T-helper 2 cell (primary cell): ENCODE data around the gene LECT2.
A peak's percentile ranks its signal among the peaks of the same experiment; 100 is the strongest.

Source experiments
- DNase-seq, 5 experiments: peaks; one replicate each; pipeline versions ENCODE4 v3.0.0 to v3.0.0-alpha.2; 2012 to 2022

LECT2 gene

DNA sequence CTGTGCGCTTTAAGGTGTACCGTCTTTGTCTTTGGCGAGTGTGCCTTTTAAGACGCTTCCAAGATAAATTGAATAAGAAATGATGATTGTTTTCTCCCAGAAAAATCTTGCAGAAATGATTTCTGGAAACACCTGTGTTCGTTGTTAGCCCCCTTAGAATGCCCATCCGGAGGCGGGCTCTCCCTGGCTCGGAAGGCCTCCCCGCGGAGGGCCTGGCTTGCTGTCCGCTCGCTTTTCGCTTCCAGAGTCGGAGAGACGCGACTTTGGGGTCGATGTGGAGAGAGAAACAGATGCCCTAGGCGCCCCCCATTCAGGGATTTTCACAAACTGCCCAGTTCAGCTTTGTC lies 23.9 kb downstream of the LECT2 start:
- no peak for DNase-seq

DNA sequence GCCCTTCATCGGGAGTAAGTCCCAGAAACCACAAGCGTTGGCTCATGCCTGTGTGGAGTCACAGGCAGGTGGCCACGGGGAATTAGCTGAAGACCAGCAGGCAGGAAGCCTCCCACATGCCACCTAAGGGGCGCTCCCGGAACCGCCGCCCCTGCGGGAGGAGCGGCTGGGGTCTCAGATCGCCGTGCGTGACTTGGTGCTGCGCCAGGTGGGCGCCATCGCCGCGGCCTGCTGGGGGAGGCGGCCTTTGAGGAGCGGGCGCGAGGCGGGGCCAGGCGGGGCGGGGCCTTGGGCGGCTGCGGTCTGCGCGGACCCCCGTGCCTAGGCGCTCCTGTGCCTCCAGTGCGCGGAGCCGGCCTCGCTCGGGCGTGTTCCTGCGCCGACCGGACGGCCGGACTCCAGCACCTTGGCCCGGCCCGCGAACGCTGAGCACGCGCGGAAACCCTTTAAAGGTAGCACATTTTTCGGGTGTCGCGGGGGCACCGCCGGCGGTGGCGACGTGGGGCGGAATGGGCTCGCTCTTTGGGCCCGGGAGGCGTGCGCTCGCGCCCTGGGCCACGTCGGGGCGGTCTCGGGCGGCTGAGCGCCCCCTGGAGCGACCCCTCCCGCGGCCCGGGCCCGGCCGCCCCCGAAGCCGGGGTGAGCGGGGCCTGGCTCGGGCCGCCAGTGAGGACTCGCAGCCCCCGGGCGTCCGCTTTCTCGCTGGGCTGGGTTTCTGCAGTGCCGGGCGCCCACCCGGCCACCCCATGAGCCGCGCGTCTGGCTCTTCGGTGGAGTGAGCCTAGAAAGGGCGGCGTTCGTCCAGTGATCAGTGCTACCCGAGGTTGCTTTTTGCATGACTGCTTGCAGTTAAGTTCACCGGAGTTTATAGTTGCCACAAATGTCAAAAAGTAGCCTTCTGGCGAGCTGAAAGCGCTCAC lies 24.5 kb downstream of the LECT2 start:
- no peak for DNase-seq

DNA sequence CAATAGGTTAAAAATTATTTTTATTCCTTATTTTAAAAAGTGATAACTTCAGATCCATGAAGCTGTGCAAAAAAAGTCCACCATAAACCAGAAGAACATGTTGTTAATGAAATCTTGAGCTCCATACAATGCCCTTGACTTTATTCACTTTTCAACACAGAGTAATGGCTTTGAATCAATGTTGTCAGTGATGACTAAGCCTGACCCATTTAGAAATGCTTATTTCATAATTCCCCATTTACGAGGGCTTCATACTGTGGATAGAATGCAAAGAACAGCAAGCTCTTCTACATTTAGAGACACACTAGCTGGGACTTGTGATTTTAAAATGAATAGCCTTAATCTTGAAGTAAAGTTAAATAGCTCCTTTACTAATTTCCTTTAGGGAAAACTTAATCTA lies 33.4 kb downstream of the LECT2 start:
- no peak for DNase-seq

DNA sequence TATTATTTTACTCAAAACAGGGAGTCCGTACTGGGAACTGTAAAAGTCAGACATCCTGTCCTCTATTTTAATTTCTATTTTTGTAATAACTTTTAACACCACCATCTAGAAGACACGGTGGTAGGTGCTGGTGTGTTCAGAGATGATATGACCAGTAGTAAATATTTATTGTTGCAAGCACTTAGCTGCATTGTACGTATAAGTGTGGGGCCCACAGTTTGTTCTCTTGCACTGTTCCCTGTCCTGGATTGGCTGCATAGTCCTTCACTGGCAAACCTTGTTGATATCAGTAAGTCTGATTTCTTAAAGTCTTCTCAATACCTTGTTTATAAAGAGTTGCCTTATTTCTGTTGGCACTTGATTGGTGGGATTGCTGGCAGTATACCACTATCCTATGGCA lies 34.6 kb downstream of the LECT2 start:
- DNase-seq, result no peak

DNA sequence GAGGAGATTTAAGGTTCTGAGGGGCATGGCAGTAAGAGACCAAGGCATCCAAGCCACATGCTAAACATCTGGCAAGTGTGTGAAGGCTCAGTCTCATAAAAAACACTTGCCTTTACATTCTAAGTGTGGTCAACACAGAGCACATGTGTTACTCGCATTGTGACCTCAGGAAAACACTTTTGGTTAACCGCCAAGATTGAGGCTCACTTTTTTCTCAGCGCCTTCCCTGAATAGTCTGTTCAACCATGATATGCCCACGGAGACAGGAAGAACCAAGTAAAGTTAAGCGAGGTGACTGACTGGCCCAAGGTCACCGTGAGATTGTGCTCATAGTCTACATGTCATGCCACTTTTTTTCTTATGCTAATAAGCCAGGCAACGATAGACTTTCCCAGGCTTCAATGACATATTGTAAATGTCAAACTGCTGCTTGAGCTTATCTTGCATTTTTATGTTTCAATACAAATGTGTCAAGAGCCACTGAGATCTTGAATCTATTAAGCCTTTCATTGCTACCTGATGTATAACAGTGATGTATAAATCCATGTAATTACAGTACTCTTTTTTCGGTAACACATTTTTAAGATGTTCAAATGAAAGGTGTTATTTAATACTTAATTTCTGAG lies 38.0 kb downstream of the LECT2 start:
- DNase-seq, result peak in 1 of 5 experiments; percentile 57

DNA sequence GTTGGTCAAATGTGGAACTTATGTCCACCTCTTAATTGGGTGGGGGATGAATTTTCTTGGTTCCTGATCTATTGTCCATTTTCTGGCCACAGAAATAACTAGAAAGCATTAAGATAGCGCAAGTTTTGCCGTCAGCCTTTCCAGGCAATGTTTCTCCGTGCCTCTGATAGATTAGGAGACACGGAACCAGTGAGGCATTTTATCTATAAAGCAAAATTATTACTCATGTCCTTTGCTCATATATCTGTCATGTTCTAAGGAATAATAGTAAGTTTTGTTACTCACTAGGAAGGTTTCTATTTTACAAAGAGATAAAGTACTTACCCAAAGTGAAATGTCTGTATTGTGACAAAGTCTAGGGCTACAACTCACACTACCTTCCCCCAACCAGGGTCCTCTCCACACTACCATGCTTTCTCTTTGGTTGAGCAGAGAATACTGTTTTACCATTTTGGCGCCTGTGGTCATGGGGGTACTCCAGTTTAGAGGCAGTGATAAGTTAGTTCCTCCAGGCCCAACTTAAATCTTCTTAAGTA lies 39.2 kb downstream of the LECT2 start:
- no peak for DNase-seq

DNA sequence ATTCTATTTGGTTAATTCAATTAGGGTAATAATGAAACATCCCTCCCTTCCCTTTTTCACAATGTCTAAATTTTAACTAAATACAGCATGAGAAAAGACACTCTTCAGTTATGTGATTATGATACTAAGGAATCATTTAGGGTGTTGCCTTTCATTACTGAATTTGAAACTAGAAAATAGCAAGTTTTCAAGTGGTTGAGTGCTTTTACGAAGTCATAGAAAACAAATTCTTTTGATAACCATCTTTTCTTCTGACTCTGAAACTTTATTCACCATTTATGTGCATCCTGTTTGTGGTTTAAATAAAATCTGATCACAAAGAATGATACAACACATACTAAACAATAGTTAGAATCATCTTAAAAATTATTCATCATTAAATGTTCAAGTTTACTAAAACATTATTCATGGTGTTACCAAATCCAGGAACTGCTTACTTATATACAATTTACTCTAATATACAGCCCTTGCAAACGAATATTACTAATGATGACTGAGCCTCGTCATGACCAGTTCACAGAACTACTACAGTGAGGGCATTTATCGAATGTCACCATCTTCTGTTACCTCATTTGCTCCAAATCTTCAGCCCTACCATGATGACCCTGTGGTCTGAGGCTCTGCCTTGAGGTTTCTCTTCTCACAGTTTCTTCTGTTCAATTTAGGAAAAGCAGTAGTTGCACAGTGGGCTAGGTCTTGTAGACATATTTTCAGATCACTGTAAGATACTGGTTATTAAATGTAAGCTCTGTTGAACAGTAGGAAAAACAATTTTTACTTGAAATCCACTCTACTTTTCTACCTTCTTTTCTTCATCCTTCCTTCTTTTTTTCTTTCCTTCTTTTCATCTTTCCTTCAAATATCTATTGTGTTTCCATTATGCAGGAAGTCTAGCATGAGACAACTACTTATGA lies 40.8 kb downstream of the LECT2 start:
- DNase-seq, result peak in 1 of 5 experiments; percentile 81

DNA sequence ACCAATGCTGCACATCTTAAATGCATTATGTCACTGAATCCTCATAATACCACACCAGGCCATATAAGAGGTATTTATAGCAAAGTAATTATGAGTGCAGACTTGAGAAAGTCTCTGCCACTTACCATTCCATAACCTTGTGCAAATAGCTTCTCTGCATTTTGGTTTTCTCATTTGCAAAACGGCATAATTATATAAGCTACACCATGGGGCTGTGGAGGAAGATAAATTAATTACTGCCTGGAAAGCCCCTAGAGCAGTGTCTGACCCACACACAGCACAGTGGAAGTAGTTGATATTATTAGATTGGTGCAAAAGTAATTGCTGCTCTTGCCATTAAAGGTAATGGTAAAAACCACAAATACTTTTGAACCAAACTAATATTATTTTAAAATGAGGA lies 49.6 kb downstream of the LECT2 start:
- DNase-seq, result no peak

DNA sequence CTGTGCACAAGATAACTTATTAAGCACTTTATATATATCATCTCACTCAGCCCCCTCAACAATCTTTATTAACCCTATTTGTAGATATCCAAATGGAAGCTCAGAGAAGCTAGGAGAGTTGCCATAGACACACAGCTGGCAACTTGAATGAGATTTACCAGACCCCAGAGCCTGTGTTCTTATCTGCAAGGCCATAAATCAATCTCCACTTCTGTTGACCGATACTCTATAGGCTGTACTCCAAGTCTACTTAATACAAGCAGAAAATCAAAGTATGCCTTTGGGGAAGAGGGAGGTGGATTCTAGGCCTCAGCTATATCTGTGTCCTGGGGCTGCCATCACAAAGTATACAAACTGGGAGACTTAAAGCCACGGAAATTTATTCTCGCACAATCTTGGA lies 53.1 kb downstream of the LECT2 start:
- DNase-seq, result no peak

DNA sequence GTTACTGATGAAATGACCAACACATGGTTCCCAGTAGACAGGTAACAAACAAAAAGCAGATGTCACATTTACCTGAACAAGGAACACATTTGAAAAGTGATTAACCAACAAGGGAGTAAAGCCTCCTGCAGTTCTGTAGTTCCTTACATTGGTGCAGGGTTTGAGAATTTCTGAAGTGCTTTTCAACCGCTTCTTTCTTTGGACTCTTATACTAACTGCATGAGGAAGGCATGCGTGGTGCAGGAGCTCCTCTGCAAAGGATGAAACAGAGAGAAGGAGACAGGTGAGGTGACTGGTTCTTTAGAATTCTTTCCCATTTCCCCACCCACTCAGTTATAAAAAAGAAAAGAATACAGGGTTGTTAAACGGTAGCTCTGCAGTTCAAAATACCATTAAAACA lies 54.5 kb downstream of the LECT2 start:
- DNase-seq, result no peak

DNA sequence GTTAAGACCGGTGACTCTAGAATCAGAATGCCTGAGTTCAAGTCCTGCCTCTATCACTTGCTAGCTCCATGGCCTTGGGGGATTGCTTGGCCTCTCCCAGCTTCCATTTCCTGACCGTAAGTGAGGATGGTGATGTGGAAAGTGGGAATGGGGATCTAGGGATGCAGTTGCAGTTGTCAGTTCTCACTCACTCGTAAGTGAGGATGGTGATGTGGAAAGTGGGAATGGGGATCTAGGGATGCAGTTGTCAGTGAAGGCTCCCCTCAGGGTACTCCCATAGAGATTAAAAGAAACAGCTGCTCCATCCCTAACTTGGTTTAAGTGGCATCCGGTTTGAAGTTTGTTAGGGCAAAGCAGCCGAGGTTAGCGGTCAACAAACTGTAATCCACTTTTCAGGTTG lies 56.1 kb downstream of the LECT2 start:
- DNase-seq, result no peak
